IPS-NIHi7 (cell line): ENCODE measurements around the gene BAG2.

ENCODE experiments used
- DNase-seq: peaks from one replicate; pipeline ENCODE4 v3.0.0; 2012; ENCODE audit warnings: mixed read lengths; ENCODE audit errors: extremely low spot score

BAG2 gene

GRCh38 chr6:57173886-57174510 lies 1.9 kb downstream of the BAG2 start:
- peak; percentile 36 for DNase-seq

- DNase-seq: no peak
These were observed 2.4 kb downstream of the BAG2 start for GRCh38 chr6:57174511-57174907.

- no peak for DNase-seq
These were observed 5.6 kb downstream of the BAG2 start for GRCh38 chr6:57177545-57178265.

GRCh38 chr6:57180596-57180995 lies 8.5 kb downstream of the BAG2 start:
- no peak for DNase-seq

DNA sequence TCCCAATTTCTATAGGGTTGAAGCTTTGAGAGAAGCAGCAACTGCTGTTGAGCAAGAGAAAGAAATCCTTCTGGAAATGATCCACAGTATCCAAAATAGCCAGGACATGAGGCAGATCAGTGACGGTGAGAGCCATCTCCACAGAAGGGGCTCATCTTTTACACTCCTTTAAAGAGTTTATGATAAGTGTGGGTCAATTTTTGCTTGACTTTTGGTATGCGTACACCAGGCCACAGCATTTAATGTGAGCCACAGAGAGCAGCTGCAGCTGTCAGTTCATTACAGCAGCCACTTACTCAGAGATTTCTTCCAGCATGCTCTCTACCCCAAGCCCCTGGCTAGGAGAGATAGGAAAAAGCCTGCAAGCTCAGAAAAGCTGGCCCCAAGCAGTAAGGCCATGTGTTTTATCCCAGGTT lies 9.9 kb downstream of the BAG2 start:
- DNase-seq: no peak

GRCh38 chr6:57183336-57183735 lies 11.2 kb downstream of the BAG2 start:
- no peak for DNase-seq

- no peak for DNase-seq
These were observed 18.0 kb downstream of the BAG2 start for GRCh38 chr6:57190140-57190539.

GRCh38 chr6:57193177-57193576 lies 21.1 kb downstream of the BAG2 start:
- no peak for DNase-seq

- no peak for DNase-seq
These were observed 23.3 kb downstream of the BAG2 start for GRCh38 chr6:57195457-57195856.

DNA sequence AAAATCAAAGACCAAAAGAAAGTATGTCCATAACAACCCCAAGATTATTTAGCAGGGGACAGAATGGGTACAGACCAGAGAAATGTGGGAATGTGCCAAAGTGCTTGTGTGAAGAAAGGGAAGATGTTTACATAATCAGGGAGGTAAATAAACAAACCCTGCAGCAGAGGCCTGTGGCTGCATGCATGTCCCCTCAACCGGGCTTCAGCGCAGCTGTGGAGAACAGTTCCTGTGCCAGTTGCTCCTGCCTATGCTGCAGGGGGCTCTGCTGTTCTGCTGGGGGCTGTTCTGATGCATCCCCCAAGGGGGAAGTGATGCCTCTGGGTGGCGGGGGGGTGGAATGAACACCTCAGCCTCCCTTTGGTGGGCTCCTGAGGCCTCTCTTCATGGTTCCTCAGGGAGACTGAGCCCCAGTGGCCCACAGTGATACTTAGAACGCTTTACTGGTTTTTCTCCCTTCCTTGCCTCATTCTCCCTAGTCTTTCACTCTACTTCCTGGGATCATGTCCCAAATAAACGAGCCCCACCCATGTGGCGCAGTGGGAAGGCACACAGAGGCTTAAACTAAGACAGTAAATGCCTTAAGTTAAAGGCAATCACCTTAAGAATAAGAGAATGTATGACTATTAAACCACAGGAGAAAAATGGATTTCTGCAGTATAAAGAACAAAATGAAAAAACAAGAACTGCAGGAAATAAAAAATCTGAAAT lies 27.0 kb downstream of the BAG2 start:
- peak; percentile 64 for DNase-seq

DNA sequence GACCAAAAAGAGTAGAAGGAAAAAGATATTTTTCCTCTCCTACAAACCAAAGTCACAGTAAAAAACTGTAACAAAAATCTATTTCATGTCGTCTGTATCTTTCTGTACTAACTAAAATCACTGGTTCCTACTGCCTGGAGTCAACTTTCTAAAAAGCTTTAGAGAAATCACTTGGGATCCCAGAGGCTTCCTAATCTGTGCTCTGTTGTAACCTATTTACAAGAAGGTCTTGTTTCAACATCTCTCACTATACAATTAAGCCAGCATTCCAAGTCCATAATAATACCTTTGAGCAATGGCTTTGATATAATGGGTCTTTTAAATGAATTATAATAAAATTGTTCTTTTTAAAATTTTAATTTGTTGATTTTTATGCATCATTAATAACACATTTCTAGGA lies 29.6 kb downstream of the BAG2 start:
- no peak for DNase-seq

DNA sequence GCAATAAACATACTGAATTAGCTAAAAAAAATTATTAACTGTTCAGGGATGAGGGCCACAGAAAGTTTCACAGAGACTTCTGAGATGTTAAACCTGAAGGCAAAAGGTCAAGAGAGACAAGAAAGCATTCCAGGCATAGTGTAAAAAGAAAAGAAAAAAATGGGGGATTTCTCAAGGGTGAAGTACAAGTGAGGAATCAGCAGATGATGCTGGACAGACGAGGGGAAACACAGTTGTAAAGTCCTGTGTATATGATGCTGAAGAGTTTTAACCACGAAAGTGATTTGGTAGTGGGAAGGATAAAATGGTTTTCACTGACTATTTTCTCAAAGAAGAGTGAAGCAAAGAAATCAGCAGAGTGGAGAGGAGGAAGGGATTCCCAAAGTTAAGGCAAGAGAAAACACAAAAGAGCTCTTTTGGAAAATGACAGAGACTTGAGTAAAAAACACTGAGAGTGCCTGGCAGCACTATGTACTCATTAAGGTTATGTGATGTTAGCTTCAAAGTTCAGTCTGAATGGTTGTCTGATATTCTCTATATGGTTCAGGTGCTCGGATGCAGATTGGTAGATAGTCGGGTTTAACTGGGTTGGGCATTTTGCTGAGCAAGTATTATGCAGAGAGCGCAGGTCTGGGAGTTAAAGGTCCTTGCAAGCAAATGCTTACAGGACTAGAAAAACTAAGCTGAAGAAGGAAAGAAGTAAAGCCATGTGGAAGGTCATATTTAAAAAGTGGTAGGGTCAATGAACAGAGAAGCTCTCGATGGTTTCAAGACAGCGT lies 33.6 kb downstream of the BAG2 start:
- DNase-seq: no peak

- DNase-seq: no peak
These were observed 35.0 kb downstream of the BAG2 start for GRCh38 chr6:57207141-57207540.

- DNase-seq: no peak
These were observed 35.7 kb downstream of the BAG2 start for GRCh38 chr6:57207872-57208271.

GRCh38 chr6:57209030-57209429 lies 36.9 kb downstream of the BAG2 start:
- DNase-seq: no peak

GRCh38 chr6:57210060-57210459 lies 37.9 kb downstream of the BAG2 start:
- DNase-seq: no peak

DNA sequence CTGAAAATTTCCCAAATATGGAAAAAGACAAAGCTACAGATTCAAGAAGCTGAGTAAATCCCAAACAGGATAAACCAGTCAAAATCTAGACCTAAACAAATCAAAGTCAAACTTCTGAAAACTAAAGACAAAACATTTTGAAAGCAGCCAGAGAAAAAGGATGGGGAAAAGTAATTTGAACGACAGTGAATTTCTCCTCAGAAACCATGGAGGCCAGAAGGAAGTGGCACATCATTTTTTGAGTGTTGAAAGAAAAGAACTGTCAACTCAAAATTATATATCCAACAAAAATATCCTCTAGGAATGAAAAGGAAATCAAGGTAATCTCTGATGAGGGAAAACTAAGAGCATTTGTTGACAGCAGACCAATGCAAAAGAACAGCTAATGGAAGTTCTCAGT lies 43.1 kb downstream of the BAG2 start:
- DNase-seq: no peak

- DNase-seq: no peak
These were observed 44.3 kb downstream of the BAG2 start for GRCh38 chr6:57216235-57217101.

GRCh38 chr6:57217270-57217669 lies 45.1 kb downstream of the BAG2 start:
- no peak for DNase-seq

- no peak for DNase-seq
These were observed 48.1 kb downstream of the BAG2 start for GRCh38 chr6:57220083-57220703.
